ENCODE measurements around the gene WRAP73.

Gene WRAP73

DNA sequence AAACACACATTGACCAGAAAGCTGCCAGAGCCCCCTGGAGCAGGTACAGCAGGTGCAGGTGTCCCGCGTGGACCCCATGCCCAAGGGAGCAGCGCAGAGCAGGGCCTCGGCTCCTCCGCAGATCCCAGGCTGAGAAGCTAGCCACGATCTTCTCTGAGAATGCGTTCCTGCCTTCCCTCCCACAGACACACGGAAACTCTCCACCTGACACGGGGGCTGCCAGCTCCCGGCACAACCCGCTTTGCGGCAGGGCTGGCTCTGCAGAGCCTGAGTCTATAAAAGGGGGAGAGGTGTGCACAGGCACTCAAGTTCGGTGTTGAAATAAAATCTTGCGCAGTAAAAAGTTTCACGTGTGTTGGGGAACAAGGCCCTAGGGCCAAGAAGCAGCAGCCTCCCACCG lies 48.2 kb downstream of the WRAP73 start:
- no peak for TF ChIP-seq CTCF (IDR thresholded peaks at IDR 0.05; ENCODE audit: insufficient read depth, low read depth, low read length, missing control alignments)
- no peak for DNase-seq (ENCODE audit: low read depth)
- no peak overlapping the region for H3K4me3 ChIP-seq (ENCODE audit: low read length)

GRCh38 chr1:3600354-3600753 lies 49.5 kb downstream of the WRAP73 start:
- DNase-seq (ENCODE audit: low read depth): no peak
- TF ChIP-seq CTCF (IDR thresholded peaks at IDR 0.05; ENCODE audit: insufficient read depth, low read depth, low read length, missing control alignments): no peak
- H3K4me3 ChIP-seq (ENCODE audit: low read length): no peak overlapping the region

DNA sequence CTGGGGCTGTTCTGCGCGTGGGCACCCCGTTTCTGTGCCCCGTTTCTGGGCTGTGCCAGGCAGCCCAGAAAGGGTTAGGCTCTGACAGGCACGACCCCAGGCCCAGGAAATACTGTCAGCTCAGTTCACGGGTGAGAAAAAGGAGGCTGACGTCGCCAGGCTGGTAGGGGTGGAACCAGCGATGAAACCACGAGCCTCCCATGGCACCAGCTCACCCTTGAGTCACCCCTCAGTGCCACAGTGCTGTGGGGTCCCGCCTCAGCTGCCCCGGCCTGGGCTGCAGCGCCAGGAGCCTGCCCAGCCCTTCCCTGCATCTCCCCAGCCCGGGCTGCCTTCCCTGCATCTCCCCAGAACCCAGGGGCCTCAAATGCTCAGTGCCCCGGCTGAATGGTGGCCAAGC lies 50.1 kb downstream of the WRAP73 start:
- peak; percentile 7 for DNase-seq (ENCODE audit: low read depth)
- TF ChIP-seq CTCF (IDR thresholded peaks at IDR 0.05; ENCODE audit: insufficient read depth, low read depth, low read length, missing control alignments): no peak
- H3K4me3 ChIP-seq (ENCODE audit: low read length): no peak overlapping the region

DNA sequence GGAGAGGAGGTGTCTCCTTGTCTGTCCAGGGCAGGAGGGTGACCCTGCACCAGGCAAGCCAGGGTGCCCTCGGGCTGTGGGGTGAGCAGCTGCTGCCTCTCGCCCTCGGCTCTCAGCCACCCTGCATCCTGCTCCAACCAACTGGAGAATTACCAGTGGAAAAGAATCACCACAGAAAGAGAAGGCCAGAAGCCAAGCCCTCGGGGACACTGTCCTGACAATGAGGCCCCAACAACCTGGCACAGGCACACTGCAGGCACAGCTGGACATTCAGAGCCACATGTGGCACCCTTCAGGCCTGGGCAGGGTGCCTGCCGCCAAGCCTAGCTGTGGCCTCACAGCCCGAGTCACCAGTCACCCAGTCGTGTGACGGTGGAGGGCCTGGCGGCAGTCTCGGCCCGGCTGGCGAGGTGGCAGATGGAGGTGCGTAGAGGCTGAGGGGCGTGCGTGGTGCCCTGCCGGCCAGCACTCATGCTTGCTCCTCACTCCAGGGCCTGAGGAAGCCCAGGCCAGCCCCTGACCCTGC lies 50.6 kb downstream of the WRAP73 start:
- no peak overlapping the region for H3K4me3 ChIP-seq (ENCODE audit: low read length)
- no peak for DNase-seq (ENCODE audit: low read depth)
- TF ChIP-seq CTCF (IDR thresholded peaks at IDR 0.05; ENCODE audit: insufficient read depth, low read depth, low read length, missing control alignments): no peak

GRCh38 chr1:3598522-3599285 lies 51.2 kb downstream of the WRAP73 start:
- TF ChIP-seq CTCF (IDR thresholded peaks at IDR 0.05; ENCODE audit: insufficient read depth, low read depth, low read length, missing control alignments): no peak
- H3K4me3 ChIP-seq (ENCODE audit: low read length): no peak overlapping the region

DNA sequence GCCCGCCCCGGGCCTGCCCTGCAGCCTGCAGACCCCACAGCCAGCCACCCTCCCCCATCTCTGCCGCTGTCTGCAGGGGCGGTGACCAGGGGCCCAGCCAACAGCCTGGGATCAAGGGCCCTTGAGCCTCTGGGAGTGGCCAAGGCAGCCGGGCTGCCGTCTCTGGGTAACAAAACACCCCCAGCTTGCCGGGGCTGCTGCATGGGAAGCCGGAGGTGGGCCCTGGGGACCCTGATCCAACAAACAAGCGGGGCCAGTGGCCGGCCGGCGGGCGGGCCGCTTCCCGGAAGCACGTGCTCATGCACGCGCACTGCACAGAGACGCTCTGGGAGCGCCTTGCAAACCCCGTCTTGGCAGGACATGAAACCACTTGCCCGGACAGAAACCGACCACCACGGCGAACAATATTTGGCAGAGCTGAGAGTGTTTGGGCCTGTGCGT lies 51.8 kb downstream of the WRAP73 start:
- TF ChIP-seq CTCF (IDR thresholded peaks at IDR 0.05; ENCODE audit: insufficient read depth, low read depth, low read length, missing control alignments): no peak
- H3K4me3 ChIP-seq (ENCODE audit: low read length): no peak overlapping the region
- DNase-seq (ENCODE audit: low read depth): peak; percentile 49

More at GRCh38 chr1:3598522-3599285, 51.2 kb downstream of the WRAP73 start:
- DNase-seq (ENCODE audit: low read depth): no peak

GRCh38 chr1:3597599-3597964 lies 52.3 kb downstream of the WRAP73 start:
- no peak for TF ChIP-seq CTCF (IDR thresholded peaks at IDR 0.05; ENCODE audit: insufficient read depth, low read depth, low read length, missing control alignments)
- no peak for DNase-seq (ENCODE audit: low read depth)
- no peak overlapping the region for H3K4me3 ChIP-seq (ENCODE audit: low read length)
